Activated CD8-positive, alpha-beta memory T cell treated with anti-CD3 and anti-CD28 coated beads, Interleukin-2, amount 50 U/mL, for 4 hours (primary cell): Measurements from ENCODE around the gene CTDSP1.
A peak's percentile ranks its signal among the peaks of the same experiment; 100 is the strongest.

Experiments
- DNase-seq: peaks from one replicate; pipeline ENCODE4 v3.0.0-alpha.2; 2020

The CTDSP1 gene, protein sequence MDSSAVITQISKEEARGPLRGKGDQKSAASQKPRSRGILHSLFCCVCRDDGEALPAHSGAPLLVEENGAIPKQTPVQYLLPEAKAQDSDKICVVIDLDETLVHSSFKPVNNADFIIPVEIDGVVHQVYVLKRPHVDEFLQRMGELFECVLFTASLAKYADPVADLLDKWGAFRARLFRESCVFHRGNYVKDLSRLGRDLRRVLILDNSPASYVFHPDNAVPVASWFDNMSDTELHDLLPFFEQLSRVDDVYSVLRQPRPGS

DNA sequence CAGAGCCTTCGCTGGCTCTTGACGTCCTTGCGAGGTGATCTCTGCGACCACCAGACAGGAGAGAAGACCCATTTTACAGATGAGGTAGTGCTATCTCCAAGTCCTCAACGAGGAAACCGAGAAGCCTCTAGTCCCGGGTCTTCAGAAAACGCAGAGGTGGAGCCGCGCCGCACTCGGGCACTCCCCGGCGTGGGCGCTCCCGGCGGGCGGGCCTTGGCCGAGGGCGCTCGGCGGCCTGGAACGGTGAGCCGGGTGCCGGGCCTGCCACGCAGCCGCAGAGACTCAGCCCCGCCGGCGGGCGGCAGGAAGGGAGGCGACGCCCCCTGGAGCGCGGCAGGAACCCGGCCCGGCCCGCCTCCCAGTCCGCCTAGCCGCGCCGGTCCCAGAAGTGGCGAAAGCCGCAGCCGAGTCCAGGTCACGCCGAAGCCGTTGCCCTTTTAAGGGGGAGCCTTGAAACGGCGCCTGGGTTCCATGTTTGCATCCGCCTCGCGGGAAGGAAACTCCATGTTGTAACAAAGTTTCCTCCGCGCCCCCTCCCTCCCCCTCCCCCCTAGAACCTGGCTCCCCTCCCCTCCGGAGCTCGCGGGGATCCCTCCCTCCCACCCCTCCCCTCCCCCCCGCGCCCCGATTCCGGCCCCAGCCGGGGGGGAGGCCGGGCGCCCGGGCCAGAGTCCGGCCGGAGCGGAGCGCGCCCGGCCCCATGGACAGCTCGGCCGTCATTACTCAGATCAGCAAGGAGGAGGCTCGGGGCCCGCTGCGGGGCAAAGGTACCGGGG is at the start of gene CTDSP1:
CTDSP1 (plus strand) TSS at position 478 of the 776 bp plus-strand sequence; CDS start at position 701, 223 bp downstream.
- peak; percentile 92 for DNase-seq

DNA sequence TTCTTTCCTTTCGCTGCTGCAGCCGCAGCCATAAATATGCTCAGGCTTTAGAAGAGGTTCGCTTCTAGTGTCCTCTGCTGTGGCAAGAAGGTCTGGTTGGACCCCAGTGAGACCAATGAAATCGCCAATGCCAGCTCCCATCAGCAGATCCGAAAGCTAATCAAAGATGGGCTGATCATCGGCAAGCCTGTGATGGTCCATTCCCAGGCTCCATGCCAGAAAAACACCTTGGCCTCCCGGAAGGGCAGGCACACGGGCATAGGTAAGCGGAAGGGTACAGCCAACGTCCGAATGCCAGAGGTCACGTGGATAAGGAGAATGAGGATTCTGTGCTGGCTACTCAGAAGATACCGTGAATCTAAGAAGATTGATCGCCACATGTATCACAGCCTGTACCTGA is 45.6 kb upstream of the CTDSP1 start:
- DNase-seq: no peak

DNA sequence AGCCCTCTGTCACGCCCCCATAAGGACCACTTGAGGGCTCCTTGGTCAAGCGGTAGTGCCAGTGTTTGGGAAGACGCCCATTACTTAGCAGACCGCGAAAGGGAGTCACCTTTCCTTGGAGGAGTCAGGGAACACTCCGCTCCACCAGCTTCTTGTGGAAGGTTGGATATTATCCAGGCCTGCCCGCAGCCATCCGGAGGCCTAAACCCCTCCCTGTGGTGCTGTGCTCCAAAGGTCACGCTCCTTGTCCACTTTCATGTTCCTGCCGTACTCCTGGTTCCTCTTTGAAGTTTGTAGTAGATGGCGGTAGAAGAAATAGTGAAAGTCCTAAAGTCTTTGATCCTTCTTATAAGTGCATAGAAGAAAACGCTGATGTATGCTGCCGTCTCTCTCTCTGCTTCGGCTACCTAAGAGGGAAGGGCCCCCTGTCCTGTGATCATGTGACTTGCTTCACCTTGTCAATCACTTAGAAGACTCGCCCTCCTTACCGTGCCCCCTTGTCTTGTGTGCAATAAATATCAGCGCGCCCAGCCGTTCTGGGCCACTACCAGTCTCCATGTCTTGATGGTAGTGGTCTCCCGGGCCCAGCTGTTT is 44.7 kb upstream of the CTDSP1 start:
- DNase-seq: no peak

DNA sequence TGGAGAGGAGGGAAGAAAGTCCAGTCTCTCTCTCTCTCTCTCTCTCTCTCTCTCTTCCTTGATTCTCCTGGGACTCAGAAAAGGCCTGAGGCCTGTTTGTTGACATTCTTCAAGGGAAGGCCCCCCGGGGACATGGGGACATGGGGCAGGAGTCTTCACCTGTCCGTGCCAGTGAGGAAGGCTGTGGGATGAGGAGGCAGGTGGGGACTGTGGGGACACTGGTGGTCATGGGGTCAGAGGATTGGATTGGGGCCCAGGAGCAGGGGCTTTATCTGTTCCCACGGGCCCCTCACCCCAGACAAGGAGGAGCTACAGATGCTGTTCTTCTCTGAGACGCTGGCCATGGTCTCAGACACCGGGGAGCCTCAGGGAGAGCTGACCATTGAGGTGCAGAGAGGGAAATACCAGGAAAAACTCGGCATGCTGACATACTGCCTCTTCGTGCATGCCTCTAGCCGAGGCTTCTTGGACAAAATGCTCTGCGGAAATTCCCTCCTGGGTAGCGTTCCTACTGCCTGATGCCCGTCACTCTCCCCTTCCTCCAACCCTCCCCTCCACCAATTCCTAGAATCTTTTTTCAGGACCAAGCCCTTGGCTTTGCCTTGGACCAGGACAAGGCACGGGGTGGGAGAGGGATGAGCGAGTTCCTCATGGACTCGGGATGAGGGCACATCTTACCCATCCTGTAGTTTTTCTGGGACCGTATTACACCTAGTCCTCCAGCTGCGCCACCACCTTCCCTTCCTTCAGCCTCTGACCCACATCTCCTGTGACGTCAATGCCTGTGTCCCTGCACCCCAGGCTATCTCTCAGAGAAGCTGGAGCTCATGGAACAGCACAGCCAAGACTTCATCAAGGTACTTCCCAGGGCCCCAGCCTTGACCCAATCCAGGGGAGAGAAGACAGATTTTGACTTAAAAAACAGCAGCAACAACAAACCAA is 42.2 kb upstream of the CTDSP1 start:
- DNase-seq: no peak

DNA sequence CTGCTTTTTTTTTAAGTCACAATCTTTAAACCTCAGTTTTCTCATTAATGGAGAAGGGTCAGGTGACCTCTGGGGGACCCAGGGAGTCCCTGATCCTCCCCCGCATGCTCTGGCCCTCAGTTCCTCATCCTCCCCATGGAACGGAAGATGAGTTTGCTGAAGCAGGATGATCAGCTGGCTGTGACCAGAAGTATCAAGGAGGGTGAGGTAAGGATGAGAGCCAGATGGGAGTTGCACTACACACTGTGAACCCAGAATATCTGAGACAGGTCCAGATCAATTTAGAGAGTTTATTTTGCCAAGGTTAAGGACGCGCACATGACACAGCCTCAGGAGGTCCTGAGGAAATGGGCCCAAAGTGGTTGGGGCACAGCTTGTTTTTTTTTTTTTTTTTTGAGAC is 39.2 kb upstream of the CTDSP1 start:
- no peak for DNase-seq

DNA sequence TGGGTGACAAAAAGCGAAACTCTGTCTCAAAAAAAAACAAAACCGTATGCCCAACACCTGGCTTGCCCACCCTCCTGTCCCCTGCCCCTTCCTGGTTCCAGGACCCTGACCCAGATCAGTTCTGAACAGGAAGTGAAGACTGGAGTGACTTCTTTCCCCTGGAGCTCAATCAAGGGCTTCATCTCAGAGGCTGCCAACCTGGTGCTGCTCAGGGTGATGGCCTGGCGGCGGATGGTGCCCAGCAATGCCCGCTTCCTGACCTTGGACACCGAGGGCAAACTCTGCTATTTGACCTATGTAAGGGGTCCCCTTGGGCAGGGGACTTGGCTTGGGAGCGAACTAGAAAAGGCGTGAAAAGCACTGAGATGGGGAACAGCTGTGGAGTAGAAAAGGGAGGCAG is 37.1 kb upstream of the CTDSP1 start:
- DNase-seq: no peak

DNA sequence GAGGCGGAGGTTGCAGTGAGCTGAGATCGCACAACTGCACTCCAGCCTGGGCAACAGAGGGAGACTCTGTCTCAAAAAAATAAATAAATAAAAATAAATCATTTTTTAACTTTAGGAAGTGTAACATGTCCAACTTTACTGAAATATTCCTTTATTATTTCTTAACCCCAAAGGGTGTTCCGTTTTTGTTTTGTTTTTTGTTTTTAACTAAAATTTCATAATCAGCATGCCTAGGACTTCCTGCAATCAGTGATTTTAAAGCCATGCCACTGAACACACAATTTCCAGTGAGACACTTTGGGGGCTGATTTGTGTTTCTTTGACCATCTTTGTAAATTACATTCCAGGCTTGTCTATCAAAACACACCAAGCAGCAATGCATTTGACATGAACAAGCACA is 35.9 kb upstream of the CTDSP1 start:
- no peak for DNase-seq

DNA sequence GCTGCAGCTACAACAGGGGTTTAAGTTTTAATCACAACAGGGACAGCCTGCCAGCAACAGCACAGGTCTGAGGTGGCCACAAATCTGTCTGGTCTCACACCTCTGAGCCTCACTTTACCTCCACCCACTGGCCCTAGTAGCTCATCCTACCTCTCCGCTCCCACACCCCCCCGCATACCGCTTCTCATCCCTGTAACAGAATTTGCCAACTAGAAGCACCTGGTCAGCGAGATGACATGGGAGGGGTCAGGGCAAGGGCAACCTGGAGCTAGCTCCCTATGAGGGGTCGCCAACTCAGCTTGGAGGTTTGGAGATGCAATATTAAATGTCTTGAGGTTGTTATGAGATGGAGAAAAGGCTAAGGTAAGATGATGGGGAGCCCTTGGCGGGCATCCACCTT is 35.5 kb upstream of the CTDSP1 start:
- DNase-seq: no peak

DNA sequence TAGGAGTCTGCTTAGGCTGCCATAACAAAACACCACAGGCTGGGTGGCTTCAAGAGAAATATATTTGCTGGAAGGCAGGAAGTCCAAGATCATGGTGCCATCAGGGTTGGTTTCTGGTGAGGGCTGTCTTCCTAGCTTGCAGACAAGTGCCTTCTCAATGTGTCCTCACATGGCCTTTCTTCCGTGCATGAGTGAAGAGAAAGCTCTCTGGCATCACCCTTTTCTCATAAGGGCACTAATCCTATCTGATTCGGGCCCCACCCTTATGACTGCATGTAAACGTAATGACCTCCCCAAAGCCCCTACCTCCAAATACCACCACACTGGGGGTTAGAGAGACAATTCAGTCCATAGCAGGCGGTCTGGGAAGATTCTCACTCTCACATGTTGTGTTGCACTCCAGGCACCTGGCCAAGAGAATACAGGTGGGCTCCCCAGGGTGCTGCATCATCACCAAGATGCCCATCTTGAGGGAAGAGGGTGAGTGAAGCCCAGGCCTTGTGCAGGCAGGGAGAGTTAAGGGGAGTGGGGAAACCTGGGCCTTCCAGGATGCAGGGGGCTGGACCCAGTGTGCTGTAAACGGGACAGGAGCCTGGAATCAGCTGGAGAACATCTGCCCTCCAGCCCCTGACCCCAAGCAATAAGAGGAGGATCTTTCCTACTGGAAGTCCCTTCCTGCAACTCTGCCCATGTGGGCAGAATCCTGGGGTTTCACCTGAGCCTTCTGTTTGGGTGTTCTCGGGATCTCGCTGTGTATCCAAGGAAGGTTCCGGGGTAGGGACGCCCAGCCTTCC is 32.9 kb upstream of the CTDSP1 start:
- no peak for DNase-seq

DNA sequence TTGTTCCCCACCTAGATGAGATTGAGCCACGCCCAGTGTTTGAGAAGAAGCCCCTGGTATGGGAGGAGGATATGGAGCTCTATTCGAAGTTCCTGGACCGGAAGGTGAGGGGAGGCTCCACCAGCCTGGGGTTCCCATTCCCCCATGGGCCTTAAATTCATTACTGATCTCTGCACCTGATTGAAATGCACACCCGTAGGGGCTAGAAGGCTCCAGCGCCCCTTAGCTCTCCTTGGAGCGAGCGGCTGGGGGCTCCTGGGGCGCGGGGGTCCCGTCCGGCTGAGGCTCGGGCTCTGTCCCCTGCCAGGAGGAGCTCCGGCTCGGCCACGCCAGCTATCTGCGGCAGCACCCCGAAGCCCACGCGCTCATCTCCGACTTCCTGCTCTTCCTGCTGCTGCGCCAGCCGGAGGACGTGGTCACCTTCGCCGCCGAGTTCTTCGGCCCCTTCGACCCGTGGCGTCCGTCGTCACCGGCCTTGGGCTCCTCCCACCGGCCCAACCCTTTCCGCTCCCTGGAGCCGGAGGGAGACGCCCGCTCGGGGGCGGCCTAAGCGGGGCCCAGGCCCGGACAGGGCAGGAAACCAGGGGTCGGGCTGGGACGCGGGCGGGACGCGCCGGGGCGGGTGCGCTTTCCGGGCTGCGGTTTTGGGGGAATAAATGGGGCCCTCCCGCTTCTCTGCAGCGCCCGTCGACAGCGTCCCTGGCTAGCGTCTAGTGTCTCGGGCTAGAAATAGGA is 32.1 kb upstream of the CTDSP1 start:
- peak; percentile 66 for DNase-seq

DNA sequence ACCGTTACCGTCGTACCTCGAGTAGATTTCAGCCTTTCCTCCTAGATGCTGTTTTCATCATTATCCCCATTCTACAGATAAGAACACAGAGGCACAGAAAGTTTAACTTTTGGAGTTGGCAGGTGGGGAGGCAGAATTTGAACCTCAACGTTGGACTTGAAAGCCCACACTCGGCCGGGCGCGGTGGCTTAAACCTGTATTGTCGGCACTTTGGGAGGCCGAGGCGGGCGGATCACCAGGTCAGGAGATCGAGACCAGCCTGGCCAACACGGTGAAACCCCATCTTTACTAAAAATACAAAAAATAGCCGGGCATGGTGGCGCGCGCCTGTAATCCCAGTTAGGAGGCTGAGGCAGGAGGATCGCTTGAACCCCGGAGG is 31.5 kb upstream of the CTDSP1 start:
- no peak for DNase-seq

DNA sequence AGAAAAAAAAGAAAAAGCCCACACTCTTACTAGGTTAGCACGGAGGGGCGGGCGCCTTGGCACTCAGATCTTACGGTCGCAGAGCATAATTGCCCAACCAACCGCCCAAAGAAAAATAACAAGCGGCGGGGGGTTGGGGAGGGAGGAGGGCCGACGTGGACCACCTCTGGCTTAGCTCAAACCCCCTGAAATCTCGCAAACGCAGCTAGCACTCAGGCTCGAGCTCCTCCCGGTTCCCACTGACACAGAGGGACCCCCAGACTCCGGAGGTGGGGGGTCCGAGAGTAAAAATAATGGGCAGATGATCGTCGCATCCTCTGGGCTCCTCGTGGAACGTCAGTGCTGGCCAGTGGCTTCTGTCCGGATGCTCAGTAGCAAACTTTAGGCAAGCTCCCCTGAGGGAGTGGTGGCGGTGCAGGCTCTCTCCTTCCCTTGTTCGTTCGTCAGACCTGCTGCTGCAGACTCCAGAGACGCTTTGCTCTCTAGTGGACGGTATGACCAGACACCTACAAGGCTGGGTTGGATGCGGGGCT is 31.0 kb upstream of the CTDSP1 start:
- no peak for DNase-seq

DNA sequence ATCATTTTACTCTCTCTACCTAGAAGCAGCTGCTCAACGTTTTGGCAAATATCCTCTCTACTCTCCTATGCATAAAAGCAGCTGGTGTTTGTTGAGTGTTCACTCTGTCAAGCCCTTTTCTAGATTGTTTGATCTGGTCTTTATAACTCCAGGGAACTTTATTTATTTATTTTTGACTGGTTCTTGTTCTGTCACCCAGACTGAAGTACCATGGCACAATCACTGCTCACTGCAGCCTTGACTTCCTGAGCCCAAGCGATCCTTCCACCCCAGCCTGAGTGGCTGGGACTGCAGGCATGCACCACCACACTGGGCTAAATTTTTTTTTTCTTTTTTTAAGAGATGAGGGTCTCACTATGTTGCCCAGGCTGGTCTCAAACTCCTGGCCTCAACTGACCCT is 30.3 kb upstream of the CTDSP1 start:
- no peak for DNase-seq

DNA sequence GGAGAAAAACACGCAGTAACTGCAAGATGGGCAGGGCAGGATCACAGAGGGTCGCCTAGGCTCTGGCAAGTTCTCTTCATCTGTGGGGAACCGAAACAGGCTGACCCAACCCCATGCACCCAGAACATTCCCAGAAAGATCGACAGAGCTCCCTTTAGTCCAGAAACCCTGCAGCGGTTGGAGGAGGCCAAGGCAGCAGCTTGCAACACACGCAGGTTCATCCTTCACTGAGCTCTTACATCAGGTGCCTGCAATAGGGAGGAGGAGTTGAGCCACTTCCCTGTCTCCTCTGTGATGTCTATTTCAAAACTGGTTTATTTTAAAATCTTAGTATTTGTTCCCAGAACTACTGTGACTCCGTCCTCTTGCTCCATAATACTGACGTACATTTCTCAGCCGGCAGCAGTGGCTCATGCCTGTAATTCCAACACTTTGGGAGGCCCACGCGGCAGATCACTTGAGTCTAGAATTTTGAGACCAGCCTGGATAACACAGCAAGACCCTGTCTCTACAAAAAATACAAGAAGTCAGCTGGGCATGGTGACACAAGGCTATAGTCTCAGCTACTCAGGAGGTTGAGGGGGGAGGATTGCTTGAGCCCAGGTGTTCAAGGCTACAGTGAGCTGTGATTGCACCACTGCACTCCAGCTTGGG is 29.1 kb upstream of the CTDSP1 start:
- no peak for DNase-seq

DNA sequence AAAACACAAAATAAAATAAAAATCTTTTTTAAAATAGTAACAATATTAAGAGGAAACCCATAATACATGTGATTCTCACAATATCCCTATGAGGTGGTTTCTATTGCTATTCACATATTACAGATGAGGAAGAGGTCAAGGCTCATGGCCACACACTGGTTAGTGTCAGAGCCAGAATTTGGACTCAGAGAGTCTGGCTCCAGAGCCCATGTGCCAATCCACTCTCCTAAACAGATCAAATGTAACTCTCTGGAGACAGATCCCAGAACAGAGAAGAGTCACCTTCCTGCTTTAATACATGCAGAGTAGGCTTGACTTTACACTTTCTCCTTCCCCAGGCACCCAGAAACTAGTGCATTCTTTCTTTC is 27.7 kb upstream of the CTDSP1 start:
- DNase-seq: no peak

DNA sequence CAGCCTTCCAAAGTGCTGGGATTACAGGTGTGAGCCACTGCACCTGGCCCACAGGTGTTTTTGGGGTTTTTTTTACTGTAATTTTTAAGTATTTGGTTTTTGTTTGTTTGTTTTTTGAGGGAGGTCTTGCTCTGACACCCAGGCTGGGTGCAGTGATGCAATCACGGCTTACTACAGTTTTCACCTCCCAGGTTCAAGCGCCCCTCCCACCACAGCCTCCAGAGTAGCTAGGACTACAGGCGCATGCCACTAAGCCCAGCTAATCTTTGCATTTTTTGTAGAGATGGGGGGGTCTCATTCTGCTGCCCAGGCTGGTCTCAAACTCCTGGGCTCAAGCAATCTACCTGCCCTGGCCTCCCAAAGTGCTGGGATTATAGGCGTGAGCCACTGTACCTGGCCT is 24.9 kb upstream of the CTDSP1 start:
- no peak for DNase-seq

DNA sequence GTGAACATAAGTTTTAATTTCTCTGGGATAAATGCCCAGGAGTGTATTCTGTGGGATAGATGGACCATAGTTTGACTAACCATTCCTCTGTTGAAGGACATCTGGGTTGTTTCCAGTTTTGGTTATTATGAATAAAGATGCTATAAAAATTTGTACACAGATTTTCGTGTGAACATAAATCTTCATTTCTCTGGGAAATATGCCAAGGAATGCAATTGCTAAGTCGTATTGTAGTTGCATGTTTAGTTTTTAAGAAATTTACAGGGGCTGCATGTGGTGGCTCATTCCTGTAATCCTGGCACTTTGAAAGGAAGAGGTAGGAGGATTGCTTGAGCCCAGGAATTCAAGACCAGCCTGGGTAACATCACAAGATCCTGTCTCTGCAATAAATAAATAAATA is 24.5 kb upstream of the CTDSP1 start:
- DNase-seq: no peak

DNA sequence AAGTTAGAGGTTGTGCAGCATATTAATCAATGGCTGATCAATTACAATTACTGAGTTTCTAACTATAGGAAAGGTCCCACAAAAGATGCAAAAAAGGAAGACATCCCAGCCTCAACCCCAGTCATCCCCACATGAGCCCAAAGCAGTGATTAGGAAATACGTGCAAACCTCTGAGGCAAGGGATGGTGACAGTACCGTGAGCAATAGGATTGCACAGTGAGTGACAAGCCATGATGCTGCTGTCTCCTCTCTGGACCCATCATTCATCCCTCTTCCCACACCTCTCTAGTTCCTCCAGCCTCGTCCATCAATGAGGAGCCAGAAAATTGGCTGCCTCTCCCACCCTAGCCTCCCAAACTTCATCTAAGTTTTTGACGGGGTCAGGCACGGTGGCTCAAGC is 21.6 kb upstream of the CTDSP1 start:
- DNase-seq: no peak

DNA sequence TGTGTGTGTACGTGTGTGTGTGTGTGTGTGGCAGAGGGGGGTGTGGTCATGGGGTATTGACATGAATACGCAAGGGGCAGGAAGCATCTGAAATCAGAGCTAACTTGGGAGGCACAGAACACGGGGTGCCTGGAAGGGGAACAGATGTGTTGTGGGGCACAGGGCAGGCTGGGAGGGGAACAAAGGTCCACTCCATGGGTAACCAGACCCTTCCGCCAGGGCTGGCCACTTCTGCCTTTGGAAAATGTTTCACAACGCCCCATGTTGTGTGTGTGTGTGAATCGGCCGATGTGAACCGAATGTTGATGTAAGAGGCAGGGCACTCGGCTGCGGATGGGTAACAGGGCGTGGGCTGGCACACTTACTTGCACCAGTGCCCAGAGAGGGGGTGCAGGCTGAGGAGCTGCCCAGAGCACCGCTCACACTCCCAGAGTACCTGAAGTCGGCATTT is 17.7 kb upstream of the CTDSP1 start, which contains the start of gene SLC11A1:
SLC11A1 (plus strand) TSS at position 358 of the 451 bp plus-strand sequence. CDS start 96 bp downstream, outside the sequence.
- DNase-seq: no peak

DNA sequence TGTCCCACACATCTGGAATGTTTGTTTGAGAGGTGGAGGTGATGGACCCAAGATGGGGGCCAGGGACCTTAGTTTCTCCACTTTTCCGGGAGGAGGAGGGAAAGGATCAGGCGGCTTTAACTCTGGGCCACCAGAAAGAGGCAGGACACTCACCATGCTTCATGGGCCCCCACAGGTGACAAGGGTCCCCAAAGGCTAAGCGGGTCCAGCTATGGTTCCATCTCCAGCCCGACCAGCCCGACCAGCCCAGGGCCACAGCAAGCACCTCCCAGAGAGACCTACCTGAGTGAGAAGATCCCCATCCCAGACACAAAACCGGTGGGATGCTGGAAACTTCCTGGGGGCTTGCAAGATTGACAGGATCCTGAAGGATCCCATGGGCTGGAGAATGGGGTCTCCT is 16.9 kb upstream of the CTDSP1 start:
- no peak for DNase-seq
